OCI-LY7 (cell line): ENCODE measurements around the gene HAL.

Experiments used
- EZH2phosphoT487 ChIP-seq: fragments of 200-600 bp; sonication (generic); IDR thresholded peaks from 2 replicates; pipeline ENCODE4 v1.6.1; 2018; ENCODE audit warnings: low read depth, borderline replicate concordance, mild to moderate bottlenecking, mixed run types, antibody characterized with exemption, low read length, moderate library complexity, mixed read lengths
- TF ChIP-seq, protein P1 (sequence below): fragments of 200-600 bp; sonication (generic); conservative IDR thresholded peaks from 2 replicates; pipeline ENCODE4 v1.5.1; 2014; ENCODE audit warnings: mild to moderate bottlenecking, antibody characterized with exemption, low read length, moderate library complexity, mixed read lengths

DNA sequence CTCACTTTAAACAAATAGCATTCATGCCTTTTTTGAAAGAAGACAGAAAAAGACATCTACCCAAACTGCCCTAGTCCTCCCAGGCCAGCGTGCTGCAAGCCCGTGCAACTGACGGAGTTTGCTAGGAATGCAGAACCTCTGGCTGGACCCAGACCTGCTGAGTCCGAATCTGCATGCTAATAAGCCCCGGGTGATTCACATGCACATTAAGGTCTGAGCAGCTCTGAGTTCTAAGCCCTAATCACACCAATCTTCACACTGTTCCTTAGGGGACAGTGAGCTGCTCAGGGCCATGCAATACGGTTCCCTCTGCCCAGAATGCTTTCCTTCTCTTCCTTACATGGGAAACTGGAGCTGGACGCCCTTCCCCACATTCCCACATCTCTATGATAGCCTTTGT is 25.2 kb downstream of the HAL start:
- TF ChIP-seq, protein P1, sequence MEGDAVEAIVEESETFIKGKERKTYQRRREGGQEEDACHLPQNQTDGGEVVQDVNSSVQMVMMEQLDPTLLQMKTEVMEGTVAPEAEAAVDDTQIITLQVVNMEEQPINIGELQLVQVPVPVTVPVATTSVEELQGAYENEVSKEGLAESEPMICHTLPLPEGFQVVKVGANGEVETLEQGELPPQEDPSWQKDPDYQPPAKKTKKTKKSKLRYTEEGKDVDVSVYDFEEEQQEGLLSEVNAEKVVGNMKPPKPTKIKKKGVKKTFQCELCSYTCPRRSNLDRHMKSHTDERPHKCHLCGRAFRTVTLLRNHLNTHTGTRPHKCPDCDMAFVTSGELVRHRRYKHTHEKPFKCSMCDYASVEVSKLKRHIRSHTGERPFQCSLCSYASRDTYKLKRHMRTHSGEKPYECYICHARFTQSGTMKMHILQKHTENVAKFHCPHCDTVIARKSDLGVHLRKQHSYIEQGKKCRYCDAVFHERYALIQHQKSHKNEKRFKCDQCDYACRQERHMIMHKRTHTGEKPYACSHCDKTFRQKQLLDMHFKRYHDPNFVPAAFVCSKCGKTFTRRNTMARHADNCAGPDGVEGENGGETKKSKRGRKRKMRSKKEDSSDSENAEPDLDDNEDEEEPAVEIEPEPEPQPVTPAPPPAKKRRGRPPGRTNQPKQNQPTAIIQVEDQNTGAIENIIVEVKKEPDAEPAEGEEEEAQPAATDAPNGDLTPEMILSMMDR: no peak
- TF ChIP-seq EZH2phosphoT487: no peak
